Measurements from ENCODE around the gene MS4A7.
"Not testable (repeated sequence)": the region's sequence is repeated elsewhere in the genome, so short reads cannot be mapped to it uniquely, and the experiment has no call there.

MS4A7 gene

DNA sequence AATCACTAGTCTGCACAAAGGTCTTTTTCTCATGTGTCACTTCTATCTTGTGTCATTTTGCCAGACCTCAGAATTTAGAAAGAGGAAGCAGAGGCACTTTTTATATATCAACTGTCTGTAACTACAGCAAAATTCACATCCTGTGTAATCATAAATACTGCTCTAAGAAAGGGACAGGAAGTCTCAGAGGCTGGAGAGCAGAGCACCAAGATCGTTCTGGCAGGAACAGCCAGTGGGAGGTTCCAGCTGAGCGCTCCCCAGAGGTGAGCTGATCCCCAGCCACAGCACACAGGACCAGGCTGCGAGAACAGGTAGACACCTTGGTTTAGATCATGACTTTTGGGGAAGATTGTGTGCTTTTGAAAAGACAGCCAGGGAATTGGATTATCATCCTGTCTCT, at the start of gene MS4A7:
TSS of gene MS4A7 (plus strand) at position 179 of the 400 bp plus-strand sequence. CDS start 4,610 bp downstream, outside the sequence.
- DNase-seq = no peak

GRCh38 chr11:60332846-60333245, 45.5 kb upstream of the MS4A7 start:
- DNase-seq = no peak

DNA sequence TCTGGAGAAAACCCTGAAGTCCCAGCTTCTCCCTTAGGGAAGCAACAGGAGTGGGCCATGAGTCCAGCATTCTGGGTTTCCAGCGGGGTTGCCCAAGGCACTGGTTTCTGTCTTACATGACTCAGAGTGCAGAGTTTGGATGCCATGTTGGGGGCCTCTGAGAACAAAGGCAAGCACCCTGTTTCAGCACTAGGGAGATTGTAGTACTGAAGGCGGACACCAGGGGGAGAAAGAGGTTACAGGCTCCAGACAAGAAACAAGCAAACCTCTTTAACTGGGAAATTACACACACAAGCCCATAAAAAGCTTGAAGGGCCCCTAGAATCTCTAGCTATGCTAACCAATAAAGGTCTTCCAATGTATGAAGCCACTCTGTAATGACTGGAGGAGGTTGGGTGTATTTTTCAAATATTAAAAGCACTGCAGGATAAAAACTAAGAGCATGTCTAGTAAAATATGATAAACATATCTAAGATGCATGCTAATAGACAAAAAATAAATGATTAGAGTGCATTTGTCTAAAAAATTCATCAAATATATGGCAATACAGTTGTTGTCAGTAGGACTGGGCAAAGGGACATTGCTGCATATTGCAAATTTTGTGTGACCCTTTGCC, 44.2 kb upstream of the MS4A7 start:
- peak; percentile 3 for DNase-seq

GRCh38 chr11:60336767-60337391, 41.5 kb upstream of the MS4A7 start:
- no peak for DNase-seq

DNA sequence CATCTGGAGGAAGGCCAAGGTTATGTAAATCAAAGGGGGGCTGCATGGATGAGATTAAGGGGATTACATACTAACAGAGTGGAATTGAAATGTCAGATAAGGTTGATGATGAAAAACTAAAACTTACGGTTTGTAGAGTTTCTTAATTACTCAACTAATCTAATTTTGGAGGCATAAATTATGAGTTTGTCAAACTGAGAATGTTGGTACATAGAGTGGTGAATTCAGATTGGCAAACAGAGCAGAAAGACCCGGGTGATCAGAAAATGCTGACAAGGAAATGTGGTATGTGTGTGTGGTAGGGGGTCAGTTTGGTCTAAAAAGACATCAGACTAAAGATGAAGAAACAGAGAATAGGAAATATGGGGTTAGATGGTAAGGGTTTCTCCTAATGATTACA, 40.3 kb upstream of the MS4A7 start:
- DNase-seq = no peak

- no peak for DNase-seq
These were observed 39.0 kb upstream of the MS4A7 start for GRCh38 chr11:60339356-60339755.

GRCh38 chr11:60343094-60343704, 35.1 kb upstream of the MS4A7 start:
- DNase-seq = no peak

- no peak for DNase-seq
These were observed 34.2 kb upstream of the MS4A7 start for GRCh38 chr11:60344146-60344545.

DNA sequence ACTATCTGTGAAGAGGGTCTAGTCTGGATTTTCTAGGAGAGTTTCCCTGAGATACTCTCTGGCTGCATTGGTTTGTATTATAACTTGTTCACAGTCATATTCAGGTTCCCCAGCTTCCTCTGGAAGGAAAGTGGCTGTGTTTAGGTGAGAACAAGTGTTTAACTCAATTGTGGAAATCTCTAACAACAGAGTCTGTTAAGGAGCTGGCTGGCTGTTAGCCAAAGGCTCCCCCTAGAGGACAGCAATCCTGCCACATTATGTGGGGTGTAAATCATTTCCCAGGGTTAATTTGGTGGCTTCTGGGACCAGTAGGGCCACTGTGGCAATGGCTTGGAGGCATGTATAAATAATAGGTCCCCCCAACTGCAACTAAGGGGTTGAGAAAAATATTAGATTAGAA, 32.8 kb upstream of the MS4A7 start:
- no peak for DNase-seq

DNA sequence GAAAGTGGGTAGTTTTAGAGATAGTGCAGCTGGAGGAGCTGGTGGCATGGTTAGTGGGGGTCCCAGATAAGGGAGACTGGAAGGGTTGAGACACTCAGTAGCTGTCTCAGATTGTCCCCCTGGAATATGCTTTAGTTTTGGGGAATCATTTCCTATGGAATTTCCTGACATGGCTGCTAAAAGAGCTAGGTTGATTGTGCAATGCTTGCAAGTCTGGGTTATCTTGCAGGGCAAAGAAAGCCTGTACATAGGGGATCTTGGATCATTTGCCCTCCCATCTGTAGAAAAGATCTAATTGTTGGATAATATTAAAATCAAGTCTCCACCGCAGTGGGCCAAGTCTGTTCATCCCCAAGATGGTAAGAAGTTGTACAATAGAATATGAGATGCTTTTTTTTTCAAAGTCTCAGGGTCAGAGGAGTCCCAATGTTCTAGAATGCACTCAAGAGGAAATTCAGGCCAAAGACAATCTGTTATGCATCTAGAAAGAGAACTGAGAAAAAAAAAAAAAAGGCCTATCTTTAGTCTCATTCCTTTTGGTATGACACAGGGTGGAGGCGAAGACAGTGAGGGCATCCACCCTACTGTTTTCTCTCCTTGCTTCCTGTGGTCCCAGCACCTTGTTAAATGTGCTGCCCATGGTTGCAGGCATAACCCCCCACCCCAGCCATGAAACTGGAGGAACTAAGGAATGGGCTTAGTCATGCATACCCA, 31.1 kb upstream of the MS4A7 start:
- no peak for DNase-seq

- DNase-seq = no peak
These were observed 30.2 kb upstream of the MS4A7 start for GRCh38 chr11:60348116-60348515.

DNA sequence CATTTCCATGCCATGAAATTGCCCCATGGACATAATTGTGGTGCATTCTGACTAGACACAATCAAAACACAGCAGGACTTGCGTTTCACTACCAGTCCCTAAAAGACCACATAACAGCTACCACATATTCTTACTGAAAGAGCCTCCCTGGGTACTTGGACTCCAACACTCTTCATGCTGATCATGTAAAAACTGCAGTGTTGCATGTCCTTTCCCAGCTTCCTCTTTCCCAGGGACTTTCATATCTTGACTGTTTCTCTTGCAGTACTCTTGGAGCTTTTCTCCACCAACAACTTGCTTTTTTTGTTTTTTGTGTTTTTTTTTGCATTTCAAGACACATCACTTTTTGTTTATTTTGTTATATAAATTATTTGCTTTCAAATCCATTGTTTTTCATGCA, 28.3 kb upstream of the MS4A7 start:
- DNase-seq = no peak

- DNase-seq = no peak
These were observed 20.6 kb upstream of the MS4A7 start for GRCh38 chr11:60357771-60358170.

DNA sequence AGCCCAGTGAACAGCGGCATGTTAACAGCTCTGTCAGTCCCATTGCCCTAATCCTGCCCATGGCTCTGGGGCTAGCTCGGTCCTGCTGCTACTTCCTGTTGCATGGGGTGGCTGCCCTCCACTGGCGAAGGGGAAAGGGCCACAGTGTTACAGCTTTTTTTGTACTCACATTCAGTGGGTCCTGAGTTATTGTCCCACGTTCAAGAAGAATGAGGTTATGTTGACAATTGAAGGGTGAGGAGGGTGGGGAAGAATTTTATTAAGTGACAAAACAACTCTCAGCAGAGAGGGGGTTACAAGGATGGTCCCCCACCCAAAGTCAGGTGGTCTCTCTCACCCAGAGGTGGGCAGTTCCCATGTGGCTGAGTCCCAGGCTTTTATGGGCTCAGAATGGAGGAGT, 17.7 kb upstream of the MS4A7 start:
- no peak for DNase-seq

- no peak for DNase-seq
These were observed 16.1 kb upstream of the MS4A7 start for GRCh38 chr11:60362241-60362640.

- peak; percentile 34 for DNase-seq
These were observed 14.5 kb upstream of the MS4A7 start for GRCh38 chr11:60363542-60364470.

DNA sequence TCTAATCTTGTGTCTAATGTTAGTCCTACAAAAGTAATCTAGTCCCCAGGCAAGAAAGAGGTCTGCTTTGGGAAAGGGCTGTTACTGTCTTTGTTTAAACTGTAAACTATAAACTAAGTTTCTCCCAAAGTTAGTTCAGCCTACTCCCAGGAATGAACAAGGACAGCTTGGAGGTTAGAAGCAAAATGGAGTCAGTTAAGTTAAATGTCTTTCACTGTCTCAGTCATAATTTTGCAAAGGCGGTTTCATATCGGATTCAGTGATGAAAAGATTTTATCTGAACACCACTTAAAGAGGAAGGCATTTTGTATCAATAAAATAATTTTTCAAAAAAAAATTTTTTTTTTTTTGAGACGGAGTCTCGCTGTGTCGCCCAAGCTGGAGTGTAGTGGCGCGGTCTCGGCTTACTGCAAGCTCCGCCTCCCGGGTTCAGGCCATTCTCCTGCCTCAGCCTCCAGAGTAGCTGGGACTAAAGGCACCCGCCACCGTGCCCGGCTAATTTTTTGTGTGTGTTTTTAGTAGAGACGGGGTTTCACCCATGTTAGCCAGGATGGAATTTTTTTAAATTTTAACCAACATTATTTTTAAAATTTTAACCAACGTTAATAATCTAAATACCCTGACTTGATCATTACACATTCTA, 11.9 kb upstream of the MS4A7 start:
- DNase-seq = not testable (repeated sequence)

- no peak for DNase-seq
These were observed 11.3 kb upstream of the MS4A7 start for GRCh38 chr11:60367009-60367408.

- DNase-seq = no peak
These were observed 10.4 kb upstream of the MS4A7 start for GRCh38 chr11:60367896-60368295.

DNA sequence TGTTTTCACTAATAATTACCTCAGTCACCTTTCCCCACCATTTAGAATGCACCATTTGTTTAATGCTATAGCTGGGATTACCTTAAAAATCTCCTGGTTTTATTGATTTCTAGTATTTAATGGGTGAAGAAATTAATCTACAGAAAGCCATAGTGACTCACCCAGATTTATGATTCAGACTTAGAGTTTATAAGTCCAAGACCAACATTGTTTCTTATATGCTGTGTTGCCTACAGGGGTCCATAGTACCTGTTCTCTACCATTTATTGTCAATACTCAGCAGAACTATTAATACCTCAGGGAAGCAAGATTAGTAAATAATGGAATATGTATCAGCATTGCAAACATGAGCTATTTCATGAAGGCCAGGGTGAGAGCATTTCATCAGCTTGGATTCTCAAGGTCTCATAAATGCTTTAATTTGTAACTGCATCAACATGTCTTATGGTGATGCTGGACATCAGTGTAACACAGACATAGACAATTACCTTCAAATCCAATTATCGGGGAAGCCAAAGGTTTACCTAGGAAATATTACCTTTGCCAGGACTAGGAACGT, 8.0 kb upstream of the MS4A7 start:
- DNase-seq = no peak

DNA sequence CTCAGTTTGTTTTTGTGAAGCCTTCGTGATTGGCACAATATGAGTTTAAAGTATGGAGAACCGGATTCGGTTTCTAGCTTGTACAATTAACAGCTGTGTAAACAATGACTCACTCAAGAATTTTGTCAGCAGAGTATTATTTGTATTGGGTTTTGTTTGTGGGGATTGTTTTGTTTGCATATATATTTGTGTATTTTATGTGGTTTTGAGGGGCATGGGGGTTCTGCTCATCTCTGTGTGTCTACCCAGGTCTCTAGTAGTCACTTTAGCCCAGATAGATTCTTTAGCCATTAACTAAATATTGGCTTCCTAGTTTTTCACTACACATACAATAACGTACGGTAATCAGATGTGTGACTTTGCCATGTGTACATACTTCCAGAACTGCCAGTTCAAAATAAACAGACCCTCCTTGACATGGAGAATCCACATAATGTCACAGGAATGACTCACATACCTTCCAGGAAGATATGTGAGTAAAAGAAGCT, 7.5 kb upstream of the MS4A7 start:
- DNase-seq = no peak

DNA sequence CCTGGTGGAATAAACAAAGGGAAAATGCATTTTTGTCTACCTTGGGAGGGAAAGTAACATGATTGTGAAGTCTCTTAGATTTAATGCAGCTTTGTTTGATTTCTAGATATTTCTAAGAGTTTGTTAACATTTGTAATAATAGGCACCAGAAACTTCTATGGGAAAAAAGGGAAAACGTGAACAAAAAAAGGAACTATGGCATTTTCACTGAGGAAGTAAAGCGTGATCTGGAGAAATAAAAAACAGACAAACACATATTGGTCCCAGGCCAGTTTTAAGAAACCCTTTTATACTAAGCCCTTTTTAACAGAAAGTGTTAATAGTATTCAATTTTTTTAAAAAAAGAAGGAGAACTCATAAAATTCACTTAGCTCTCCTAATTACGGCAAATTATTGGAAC, 6.9 kb upstream of the MS4A7 start:
- no peak for DNase-seq
